RKO (cell line): ENCODE measurements around the gene P4HB.

Experiments used
- DNase-seq: peaks from one replicate; pipeline ENCODE4 v3.0.0-alpha.2; 2016; ENCODE audit warnings: low spot score

The P4HB gene

GRCh38 chr17:81868674-81869220 is 8.4 kb upstream of the P4HB start:
- peak; percentile 89 for DNase-seq

GRCh38 chr17:81867991-81868673 is 7.8 kb upstream of the P4HB start:
- DNase-seq: no peak

- DNase-seq: peak; percentile 51
These were observed 7.0 kb upstream of the P4HB start for GRCh38 chr17:81867170-81867990.

- DNase-seq: no peak
These were observed 6.3 kb upstream of the P4HB start for GRCh38 chr17:81866440-81867169.

GRCh38 chr17:81865733-81866439 is 5.6 kb upstream of the P4HB start:
- no peak for DNase-seq

GRCh38 chr17:81865358-81865732 is 5.0 kb upstream of the P4HB start:
- no peak for DNase-seq

GRCh38 chr17:81863833-81864768 is 3.8 kb upstream of the P4HB start:
- no peak for DNase-seq

- no peak for DNase-seq
These were observed 2.9 kb upstream of the P4HB start for GRCh38 chr17:81863123-81863675.

GRCh38 chr17:81860756-81861568 is 627 bp upstream of the P4HB start:
- peak; percentile 100 for DNase-seq

GRCh38 chr17:81858967-81859905 is 1.1 kb downstream of the P4HB start:
- peak; percentile 49 for DNase-seq

- peak; percentile 71 for DNase-seq
These were observed 2.0 kb downstream of the P4HB start for GRCh38 chr17:81858170-81858966.

GRCh38 chr17:81854974-81855774 is 5.2 kb downstream of the P4HB start:
- DNase-seq: peak; percentile 29

- no peak for DNase-seq
These were observed 8.1 kb downstream of the P4HB start for GRCh38 chr17:81852237-81852636.

GRCh38 chr17:81851423-81851822 is 8.9 kb downstream of the P4HB start:
- DNase-seq: no peak

GRCh38 chr17:81849457-81849856 is 10.9 kb downstream of the P4HB start:
- DNase-seq: no peak
